Gastroesophageal sphincter (tissue), 2 donors: ENCODE measurements around the gene LILRA6.
A peak's percentile ranks its signal among the peaks of the same experiment; 100 is the strongest.

ENCODE experiments used
- EP300 ChIP-seq: sonication (generic); formaldehyde crosslinking; IDR thresholded peaks from one replicate; pipeline ENCODE4 v1.6.1; 2017; ENCODE audit warnings: antibody characterized with exemption, mild to moderate bottlenecking
- POLR2A ChIP-seq, 2 donors: fragments of 450-650 bp; IDR thresholded peaks; one replicate each; pipeline ENCODE4 v1.6.1; 2017; ENCODE audit warnings: antibody characterized with exemption in 2 of 2, mild to moderate bottlenecking in 2 of 2, moderate library complexity in 1 of 2

GRCh38 chr19:54189145-54189734 is 53.4 kb downstream of the LILRA6 start, which contains the start of gene MBOAT7:
- TF ChIP-seq EP300 = no peak
- TF ChIP-seq POLR2A (IDR thresholded peaks at IDR 0.05) = peak in 1 of 2 donors; percentile 37
